ENCODE data around the gene NPIPB8. TPM values are rescaled to one million over a fixed set of nuclear protein-coding genes. Genes with fewer than 3 reads are reported as not detected.

Gene NPIPB8
- total and polyA plus RNA-seq, 9 of the 15 experiments (the other 6 are each of a cell fraction or from before 2014, with no cell fraction given), result 0.16 TPM; not detected in 8

DNA sequence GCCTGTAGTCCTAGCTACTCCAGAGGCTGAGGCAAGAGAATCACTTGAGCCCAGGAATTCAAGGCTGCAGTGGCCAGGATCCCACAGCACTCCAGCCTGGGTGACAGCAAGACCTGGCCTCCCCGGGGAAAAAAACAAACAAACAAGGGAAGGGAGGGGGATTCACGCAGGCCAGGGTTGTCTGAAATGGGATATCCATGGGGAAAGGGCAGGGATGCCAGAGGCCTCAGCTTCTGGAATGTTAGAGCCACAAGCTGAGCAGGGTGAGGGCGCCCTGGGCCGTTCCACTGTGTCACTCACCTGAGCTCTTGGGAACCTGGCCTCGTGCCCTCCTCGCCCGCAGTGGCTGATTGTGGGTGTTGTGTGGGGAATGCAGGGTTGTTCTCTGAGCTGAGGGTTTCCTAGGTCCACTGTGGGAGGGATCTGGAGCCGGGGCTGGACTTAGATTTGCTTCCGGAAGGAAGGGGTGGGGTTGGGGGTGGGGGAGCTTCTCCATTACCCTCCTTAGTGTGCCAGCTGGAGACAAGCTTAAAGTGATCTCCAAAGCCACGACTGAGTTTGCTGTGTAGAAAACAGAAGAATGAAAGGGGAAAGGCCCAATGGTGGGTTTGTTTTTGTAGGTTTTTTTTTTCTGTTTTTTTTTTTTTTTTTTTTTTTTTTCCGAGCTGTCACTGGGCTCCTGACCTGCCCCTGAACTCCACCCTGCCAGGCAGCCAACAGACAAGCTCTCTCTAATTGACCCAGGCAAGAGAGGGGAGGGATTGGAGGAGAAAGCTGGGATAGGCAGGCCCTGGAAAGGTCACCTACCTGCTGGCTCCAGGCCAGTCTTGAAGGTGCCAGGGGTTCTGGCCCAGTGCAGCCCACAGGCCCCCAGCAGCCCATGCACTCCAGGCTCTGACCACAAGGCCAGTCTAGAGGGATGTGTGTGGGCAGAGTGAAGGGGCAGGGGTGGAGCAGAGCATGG lies 28.0 kb upstream of the NPIPB8 start, which contains the start of gene SULT1A1 (continued):
- TF ChIP-seq, protein P1, sequence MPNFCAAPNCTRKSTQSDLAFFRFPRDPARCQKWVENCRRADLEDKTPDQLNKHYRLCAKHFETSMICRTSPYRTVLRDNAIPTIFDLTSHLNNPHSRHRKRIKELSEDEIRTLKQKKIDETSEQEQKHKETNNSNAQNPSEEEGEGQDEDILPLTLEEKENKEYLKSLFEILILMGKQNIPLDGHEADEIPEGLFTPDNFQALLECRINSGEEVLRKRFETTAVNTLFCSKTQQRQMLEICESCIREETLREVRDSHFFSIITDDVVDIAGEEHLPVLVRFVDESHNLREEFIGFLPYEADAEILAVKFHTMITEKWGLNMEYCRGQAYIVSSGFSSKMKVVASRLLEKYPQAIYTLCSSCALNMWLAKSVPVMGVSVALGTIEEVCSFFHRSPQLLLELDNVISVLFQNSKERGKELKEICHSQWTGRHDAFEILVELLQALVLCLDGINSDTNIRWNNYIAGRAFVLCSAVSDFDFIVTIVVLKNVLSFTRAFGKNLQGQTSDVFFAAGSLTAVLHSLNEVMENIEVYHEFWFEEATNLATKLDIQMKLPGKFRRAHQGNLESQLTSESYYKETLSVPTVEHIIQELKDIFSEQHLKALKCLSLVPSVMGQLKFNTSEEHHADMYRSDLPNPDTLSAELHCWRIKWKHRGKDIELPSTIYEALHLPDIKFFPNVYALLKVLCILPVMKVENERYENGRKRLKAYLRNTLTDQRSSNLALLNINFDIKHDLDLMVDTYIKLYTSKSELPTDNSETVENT (CRISPR knock-in tag; IDR thresholded peaks at IDR 0.05), result no peak
- no peak for TF ChIP-seq NFE2 (IDR thresholded peaks at IDR 0.05; ENCODE audit: low read depth)
- TF ChIP-seq ARNT (IDR thresholded peaks at IDR 0.05), result no peak
- TF ChIP-seq TOE1 (IDR thresholded peaks at IDR 0.05; ENCODE audit: borderline replicate concordance), result no peak
- TF ChIP-seq TOE1 (CRISPR knock-in tag; IDR thresholded peaks at IDR 0.05; ENCODE audit: borderline replicate concordance, low read depth), result no peak
- TF ChIP-seq MYNN (IDR thresholded peaks at IDR 0.05), result no peak
- no peak for TF ChIP-seq MYNN (CRISPR knock-in tag; IDR thresholded peaks at IDR 0.05)
- TF ChIP-seq ZBTB17 (CRISPR knock-in tag; IDR thresholded peaks at IDR 0.05), result peak; percentile 45; the same call in 1 of the 2 replicates
- TF ChIP-seq ASH1L (IDR thresholded peaks at IDR 0.05; ENCODE audit: borderline replicate concordance, low read depth, partially characterized antibody), result no peak
- no peak for TF ChIP-seq ZNF212 (CRISPR knock-in tag; IDR thresholded peaks at IDR 0.05)
- TF ChIP-seq, protein P2, sequence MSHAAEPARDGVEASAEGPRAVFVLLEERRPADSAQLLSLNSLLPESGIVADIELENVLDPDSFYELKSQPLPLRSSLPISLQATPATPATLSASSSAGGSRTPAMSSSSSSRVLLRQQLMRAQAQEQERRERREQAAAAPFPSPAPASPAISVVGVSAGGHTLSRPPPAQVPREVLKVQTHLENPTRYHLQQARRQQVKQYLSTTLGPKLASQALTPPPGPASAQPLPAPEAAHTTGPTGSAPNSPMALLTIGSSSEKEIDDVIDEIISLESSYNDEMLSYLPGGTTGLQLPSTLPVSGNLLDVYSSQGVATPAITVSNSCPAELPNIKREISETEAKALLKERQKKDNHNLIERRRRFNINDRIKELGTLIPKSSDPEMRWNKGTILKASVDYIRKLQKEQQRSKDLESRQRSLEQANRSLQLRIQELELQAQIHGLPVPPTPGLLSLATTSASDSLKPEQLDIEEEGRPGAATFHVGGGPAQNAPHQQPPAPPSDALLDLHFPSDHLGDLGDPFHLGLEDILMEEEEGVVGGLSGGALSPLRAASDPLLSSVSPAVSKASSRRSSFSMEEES (CRISPR knock-in tag; IDR thresholded peaks at IDR 0.05), result no peak
- TF ChIP-seq SIN3A (IDR thresholded peaks at IDR 0.05; ENCODE audit: borderline replicate concordance in 2 of 2, control insufficient read depth in 1 of 2, low read depth in 2 of 2, low read length in 2 of 2), result no peak
- TF ChIP-seq, protein P3, sequence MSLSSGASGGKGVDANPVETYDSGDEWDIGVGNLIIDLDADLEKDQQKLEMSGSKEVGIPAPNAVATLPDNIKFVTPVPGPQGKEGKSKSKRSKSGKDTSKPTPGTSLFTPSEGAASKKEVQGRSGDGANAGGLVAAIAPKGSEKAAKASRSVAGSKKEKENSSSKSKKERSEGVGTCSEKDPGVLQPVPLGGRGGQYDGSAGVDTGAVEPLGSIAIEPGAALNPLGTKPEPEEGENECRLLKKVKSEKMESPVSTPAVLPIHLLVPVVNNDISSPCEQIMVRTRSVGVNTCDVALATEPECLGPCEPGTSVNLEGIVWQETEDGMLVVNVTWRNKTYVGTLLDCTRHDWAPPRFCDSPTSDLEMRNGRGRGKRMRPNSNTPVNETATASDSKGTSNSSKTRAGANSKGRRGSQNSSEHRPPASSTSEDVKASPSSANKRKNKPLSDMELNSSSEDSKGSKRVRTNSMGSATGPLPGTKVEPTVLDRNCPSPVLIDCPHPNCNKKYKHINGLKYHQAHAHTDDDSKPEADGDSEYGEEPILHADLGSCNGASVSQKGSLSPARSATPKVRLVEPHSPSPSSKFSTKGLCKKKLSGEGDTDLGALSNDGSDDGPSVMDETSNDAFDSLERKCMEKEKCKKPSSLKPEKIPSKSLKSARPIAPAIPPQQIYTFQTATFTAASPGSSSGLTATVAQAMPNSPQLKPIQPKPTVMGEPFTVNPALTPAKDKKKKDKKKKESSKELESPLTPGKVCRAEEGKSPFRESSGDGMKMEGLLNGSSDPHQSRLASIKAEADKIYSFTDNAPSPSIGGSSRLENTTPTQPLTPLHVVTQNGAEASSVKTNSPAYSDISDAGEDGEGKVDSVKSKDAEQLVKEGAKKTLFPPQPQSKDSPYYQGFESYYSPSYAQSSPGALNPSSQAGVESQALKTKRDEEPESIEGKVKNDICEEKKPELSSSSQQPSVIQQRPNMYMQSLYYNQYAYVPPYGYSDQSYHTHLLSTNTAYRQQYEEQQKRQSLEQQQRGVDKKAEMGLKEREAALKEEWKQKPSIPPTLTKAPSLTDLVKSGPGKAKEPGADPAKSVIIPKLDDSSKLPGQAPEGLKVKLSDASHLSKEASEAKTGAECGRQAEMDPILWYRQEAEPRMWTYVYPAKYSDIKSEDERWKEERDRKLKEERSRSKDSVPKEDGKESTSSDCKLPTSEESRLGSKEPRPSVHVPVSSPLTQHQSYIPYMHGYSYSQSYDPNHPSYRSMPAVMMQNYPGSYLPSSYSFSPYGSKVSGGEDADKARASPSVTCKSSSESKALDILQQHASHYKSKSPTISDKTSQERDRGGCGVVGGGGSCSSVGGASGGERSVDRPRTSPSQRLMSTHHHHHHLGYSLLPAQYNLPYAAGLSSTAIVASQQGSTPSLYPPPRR (CRISPR knock-in tag; IDR thresholded peaks at IDR 0.05; ENCODE audit: borderline replicate concordance), result no peak
- no peak for TF ChIP-seq NRF1 (conservative IDR thresholded peaks at IDR 0.05 in 1 of 2, IDR thresholded peaks at IDR 0.05 in 1 of 2)
- TF ChIP-seq CAMTA2 (CRISPR knock-in tag; conservative IDR thresholded peaks at IDR 0.05), result no peak
- no peak for TF ChIP-seq MBD2 (IDR thresholded peaks at IDR 0.05; ENCODE audit: borderline replicate concordance, low read depth)
- TF ChIP-seq ZNF507 (tag; conservative IDR thresholded peaks at IDR 0.05), result no peak

Measured in K562 (cell line).